HG03521 (cell line): Measurements from ENCODE around the gene CLEC9A.
"Not testable (repeated sequence)": the region's sequence is repeated elsewhere in the genome, so short reads cannot be mapped to it uniquely, and the experiment has no call there.

Experiments used
- ATAC-seq: cut with Tn5 transposase; IDR thresholded peaks from one replicate; pipeline ENCODE4 v1.9.1; 2021; ENCODE audit warnings: mild to moderate bottlenecking, moderate library complexity; ENCODE audit not compliant: unreplicated experiment

Gene CLEC9A

DNA sequence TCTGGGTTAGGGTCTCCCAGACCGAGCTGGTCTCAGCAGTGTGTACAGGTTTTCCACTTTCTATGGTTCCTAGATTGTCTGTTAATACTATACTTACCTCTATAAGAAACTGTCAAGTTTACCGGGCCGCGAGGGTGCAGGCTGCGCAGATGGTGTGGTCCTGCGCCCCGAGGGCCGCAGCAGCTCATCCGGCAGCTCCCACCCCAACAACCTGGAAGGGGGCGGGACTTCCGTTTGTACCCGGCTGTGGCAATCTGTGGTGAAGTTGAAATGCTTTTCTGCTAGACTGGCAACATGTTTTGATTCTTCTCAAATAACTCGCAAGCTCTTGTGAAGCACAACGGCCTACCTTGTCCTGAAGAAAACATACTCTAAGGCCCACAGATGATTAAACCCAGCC is at the start of gene CLEC9A:
CLEC9A (plus strand) TSS at position 237 of the 400 bp plus-strand sequence. CDS start 22,006 bp downstream, outside the sequence.
- ATAC-seq, result no peak

DNA sequence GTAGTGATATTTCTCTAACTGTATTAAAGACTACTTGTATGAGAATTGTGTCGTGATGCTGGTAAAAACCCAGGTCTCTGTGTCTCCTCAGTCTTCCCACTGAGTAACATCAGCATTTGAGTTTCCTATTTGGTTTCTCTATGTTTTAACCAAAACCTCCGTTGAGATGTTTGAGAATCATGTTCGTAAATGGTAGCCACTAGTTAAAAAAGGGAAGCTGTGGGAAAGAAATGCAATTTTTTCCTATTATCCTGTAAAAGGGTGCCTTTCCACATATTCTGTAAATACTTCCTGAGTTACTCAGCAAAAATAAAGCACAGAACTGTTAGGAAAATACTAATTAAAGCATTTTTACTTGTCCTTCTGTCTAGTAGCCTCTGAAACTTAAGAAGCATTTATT is 38.6 kb upstream of the CLEC9A start:
- no peak for ATAC-seq

DNA sequence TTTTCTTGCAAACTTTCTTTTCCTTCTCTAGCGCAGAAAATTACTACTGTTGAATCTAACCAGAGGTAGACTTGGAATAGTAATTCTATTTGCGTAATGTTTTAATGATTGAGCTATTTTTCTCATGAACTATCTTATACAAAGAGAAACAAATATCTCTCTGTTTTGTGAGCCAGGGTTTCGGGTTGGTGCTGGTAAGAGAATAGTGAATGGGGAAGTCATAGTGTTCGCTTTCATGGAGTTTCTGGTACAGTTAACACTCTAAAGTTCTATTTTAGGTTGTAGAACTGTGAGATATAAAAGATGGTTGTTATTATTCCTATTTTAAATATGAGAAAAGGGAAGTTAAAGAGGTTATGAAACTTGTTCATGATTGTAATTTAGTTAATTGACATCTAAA is 38.2 kb upstream of the CLEC9A start:
- no peak for ATAC-seq

DNA sequence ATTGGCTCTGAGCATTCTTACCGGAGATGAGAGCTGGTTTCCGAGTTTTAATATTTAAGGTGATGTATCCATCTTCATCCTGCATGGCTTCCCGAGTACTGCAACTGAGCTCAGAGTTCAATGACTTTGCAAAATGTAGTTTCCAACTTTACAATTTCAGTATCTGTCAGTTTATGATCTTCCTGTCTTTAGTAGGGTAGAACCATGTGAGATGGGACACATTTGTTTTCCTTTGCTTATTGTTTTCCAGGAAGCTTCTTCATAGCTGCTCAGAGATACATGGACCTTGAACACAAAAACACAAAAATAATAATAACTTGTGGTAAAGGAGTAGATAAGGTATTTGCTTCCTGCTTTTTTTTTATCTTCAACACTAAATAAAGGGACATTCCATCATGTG is 31.5 kb upstream of the CLEC9A start, which contains the start of gene CLEC1B:
CLEC1B (minus strand) TSS at position 106 of the 400 bp plus-strand sequence; CDS start at position 85, 21 bp downstream.
- ATAC-seq, result no peak

DNA sequence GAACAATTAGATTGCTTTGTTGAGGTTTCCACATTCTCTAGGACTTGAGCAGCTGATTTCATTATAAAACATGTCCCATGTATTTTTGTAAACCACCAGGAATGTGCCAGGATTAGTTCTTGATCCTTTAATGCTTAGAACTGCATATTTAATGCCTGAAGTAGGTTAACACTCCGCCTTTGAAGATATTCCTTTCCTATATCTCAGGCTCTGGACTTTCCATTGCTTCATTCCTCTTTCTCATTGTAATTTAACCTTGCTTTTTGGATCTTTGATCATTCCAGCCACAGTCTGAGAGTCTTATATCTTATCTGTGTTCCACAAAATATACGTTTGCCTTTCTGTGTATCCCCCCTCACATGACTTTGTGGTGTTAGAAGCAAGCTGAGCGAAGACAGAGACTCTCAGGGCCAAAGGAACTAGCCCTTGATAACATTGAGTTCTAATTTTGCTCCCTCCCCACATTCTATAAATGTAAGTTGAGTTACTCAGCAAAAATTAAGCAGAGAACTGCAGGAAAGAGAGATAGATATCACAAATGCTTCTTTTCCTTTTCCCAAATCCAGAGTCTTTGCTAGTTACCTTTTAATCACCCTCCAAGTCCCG is 29.2 kb upstream of the CLEC9A start:
- ATAC-seq, result no peak

DNA sequence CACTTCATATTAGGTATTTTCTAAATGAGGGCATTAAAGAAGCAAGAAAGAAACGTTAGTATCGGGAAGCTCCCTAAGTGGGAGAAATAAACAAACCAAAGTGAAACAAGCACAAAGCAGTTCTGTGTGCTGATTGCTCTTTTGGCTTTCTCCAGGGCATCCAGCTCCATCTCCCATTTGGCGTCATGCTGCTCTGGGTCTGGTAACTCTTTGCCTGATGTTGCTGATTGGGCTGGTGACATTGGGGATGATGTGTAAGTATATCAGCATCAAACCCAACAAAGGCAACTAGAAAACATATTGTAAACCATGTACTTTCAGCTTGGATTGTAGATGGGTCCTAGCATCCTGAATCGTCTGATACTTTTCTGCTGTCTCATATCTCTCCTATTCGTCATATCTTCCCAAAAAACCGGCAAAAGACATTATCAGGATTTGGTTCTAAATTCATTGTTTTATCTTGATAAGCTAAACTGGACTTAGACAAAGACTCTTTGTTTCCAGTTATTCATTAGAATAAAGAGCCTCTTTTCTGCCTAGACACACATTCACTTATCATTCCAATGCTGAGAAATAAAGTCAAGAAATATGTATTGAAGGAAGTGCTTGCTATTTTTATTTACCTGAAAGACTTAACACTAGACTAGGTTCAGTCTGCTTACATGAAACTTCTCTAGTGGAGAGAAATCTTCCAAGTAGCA is 17.7 kb upstream of the CLEC9A start:
- ATAC-seq, result no peak

DNA sequence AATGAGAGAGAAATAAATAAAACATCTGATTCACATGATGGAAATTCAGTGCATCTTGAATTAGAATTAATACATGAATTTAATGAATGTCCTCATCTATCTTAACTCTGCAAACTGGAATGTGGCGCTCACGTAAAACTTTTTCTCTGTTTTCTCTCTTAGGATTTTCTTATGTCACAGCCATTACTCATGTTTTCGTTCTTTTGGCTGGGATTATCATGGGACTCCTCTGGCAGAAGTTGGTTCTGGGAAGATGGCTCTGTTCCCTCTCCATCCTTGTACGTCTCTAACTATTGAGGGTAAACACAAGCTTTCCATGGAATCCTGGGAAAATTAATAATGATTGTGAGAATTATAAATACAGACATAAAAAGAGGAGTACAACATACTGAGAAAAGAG is 15.0 kb upstream of the CLEC9A start:
- ATAC-seq, result no peak

DNA sequence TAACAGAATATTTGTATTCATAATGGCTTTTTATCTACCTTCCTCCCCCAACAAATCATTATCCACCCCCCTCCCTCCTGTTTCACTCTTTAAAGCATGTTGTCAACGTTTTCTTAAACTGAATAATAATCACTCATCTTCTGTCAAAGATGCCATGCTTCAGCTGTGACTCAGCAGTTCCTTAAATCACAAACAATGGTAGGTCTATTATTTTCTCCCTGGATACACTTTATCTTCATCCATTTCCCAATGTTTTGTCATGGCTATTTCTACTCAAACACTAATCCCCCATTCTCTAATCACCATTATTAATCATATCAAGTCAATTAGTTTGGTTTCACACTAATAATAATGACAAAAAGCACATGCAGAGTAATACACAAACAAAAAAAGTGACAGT is 13.6 kb upstream of the CLEC9A start:
- ATAC-seq, result no peak

DNA sequence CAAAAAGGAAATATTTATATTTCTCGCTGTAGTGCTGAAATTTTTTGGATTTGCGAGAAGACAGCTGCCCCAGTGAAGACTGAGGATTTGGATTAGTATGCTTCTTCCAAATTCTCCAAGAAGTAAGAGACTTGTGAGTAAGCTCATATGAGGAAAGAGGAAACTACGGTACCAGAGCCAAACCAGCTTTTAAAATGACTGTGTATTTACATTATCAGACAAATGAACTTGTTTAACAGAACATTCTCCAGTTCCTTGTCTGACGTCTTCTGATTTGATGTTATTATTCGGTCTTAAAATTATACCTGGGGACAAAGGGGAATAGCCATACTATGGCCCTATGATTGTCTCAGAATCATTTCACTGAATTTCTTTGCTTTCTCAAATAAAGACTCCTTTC is 12.1 kb upstream of the CLEC9A start:
- ATAC-seq, result no peak

DNA sequence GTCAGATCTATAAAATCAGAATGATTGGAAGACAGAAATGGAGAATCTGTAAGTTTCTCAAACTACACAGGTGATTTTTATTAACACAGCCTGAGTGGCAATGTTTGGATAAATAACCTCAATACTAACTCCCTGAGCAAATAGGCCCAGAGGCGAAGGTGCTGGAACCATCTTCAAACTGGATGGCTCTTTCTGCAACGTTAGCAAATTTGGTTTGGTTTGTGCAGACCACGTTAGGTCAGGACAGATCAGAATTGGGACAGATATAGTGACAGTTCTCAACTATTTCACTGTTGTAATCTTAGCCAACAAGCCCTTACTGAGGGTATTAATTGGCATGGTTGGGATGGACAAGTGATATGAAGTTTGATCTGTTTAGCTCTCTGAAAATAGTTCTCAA is 9.1 kb upstream of the CLEC9A start:
- ATAC-seq, result no peak

DNA sequence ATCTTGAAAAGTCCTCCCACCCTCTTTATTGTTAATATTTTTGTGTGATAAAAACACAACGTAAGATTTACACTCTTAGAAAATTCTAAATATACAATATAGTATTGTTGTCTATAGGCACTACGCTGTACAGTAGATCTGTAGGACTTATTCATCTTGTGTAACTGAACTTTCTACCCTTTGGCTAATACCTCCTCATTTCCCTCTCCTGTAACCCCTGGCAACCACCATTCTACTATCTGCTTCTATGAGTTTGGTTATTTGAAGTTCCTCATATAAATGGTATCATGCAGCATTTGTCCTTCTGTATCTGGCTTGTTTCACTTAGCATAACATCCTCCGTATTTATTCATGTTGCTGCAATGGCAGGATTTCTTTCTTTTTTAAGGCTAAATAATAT is 5.2 kb upstream of the CLEC9A start:
- no peak for ATAC-seq

DNA sequence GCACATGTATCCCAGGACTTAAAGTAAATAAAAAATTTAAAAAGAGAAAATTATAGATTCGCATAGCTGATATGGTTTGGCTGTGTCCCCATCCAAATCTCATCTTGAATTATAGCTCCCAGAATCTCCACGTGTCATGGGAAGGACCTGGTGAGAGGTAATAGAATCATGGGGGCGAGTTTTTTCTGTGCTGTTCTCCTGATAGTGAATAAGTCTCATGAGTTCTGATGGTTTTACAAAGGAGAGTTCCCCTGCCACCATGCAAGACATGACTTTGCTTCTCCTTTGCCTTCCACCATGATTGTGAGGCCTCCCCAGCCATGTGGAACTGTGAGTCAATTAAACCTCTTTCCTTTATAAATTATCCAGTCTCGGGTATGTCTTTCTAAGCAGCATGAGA is 3.8 kb upstream of the CLEC9A start:
- not testable (repeated sequence) for ATAC-seq

DNA sequence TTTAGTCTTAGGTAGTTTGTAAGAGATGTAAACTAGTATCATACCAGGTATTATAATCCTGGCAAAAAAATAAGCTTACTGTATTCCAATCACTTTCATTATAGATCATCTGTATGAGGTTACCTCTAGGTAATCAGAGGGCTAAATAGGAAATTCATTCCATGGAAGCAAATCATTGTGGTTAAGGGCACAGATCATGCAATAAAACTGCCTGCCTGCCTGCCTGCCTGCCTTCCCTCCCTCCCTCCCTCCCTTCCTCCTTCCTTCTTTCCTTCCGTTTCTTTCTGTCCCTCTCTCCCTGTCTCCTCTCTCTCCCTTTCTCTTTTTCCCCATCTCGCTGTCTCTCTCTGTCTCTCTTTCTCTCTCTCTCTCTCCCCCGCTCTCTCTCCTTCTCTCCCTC is 3.2 kb upstream of the CLEC9A start:
- no peak for ATAC-seq

DNA sequence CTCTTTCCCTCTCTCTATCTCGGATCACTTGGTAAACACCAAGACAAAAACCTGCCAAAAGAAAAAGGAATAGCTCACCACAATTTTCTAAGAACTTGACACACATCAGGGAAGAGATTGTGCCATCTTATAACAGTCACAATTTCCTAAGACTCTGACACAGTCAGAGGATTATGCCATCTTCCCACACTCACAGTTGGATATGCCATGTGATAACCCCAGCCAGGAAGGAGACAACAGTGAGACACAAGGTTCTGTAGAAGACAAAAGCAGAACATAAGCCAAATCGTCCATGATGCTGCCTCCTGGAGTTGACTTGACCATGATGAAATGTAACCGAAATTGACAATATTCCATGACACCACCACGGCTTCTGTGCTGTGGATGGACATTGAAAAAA is 2.8 kb upstream of the CLEC9A start:
- no peak for ATAC-seq

DNA sequence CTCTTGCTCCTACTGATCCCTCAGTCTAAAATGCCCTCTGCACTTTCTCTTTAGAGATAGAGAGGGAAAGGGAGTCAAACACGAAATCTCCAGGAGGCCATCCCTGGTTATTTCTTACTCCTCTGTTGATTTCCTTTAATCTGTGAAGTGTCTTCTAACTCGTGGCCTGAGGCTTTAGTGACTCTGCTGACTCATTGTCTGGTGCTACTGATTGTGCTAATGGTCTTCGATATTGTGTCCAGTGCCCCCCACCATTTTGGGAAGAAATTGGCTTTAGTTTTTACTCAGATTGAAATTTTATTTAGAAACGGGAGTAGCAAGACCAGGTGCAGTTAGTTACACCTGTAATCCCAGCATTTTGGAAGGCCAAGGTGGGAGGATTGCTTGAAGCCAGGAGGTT is 839 bp downstream of the CLEC9A start:
- no peak for ATAC-seq

DNA sequence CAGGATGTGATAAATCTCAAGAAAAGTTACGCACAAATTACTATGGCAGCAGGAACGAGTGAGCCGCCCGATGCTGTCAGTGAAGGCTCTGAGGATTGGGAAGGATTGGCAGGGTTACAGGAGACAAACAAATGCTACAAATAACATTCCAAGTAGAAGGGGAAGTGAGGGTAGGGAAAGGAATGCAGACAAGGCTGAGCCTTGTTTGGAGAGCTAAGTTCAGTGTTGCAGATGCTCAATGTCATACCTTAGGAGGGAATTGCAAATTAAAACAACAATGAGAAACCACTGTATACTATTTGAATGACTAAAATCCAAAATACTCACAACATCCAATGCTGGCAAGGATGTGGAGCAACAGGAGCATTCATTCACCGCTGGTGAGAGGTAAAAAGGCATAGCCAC is 1.3 kb downstream of the CLEC9A start:
- ATAC-seq, result no peak

DNA sequence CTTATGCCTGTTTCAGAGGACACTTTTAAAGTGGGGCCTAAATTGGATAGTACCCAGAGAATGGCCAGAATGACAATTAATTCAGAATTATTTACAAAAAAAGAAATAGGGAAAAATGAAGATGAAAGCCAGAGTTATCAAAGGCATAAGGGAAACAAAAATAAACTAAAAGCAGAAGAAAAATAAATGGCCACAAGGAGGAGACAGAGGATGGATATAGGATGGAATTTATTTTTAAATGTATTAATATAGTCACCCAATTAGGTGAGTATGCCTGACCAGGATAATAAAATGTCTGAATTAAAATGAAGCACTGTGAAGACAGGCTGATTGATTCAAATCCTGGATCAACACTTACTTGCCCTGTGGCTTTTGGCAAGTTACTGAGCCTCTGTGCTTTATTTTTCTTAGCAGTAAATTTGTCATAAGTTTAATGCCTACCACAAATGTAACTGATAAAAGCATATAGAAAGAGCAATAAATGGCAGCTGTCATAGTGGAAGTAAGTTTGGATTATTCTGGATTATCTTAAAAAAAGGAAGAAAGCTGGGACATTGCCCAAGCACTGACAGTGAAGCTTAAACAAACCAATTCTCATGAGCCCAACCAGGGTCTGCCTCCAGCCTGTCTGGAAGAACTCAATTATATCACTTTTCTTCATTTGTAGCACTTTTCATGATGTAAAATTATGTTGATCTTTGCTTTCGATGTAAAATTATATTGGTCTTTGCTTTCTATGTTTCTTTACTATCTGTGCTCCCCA is 3.5 kb downstream of the CLEC9A start:
- ATAC-seq, result no peak

DNA sequence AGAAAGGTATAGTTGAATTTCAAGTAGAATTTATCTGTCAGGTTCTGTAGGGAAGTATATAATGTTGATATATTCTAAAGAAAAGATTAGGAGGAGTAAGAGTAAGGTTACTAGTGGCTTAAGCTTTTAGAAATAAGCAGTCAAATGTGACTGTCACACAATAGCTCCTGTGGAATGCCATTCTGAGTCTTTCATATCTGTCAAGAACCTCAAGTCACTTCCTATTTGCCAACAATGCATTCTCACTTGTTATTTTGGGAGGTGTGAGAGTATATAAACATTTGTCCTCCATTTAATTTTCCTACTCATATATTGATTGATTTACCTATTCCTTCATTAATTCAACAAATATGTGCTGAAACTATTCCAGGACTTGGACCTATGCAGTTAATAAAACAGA is 11.7 kb downstream of the CLEC9A start:
- ATAC-seq, result no peak

DNA sequence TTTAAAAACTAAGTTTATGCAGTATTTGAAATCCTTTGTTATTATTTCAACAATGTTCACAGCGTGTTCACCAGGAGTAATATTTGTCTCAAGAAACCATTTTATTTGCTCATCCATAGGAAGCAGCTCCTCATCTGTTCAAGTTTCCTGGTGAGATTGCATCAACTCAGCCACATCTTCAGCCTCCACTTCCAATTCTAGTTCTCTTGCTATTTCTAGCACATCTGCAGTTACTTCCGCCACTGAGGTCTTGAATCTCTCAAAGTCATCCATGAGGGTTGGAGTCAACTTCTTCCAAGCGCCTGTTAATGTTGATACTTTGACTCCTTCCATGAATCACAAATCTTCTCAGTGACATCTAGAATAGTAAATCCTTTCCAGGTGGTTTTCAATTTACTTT is 18.0 kb downstream of the CLEC9A start:
- no peak for ATAC-seq

DNA sequence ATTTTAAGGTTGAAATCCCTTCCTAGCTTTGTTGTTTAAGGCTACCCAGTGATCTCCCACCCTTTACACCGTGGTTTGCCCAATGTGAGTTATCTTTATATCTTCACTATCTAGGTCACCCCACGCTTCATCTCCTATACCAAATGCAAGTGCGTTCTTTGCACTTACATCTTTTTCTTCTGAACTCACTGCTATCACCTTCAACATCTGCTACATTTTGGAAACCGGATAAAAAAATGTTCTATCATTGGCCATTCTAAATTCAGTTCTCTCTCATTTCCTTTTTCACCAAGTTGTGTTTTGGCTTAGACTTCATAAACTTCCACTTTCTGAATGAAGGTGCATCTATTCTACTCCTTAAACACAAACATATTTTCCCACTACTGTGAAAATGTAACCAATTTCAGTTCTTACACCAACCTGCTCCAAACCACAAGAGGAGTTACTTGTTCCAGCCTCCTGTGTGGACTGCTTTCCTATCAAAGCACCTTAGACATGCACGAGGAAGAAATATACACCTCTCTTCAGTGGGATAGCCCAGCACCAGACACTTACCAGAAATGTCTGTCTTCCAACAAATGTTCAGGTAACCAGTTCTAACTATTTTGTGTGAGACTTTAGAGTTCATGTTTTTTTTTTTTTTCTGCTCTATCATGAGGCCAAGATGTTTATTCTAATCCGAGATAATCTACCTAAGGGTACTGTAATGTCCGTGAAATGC is 21.9 kb downstream of the CLEC9A start:
- ATAC-seq, result no peak

DNA sequence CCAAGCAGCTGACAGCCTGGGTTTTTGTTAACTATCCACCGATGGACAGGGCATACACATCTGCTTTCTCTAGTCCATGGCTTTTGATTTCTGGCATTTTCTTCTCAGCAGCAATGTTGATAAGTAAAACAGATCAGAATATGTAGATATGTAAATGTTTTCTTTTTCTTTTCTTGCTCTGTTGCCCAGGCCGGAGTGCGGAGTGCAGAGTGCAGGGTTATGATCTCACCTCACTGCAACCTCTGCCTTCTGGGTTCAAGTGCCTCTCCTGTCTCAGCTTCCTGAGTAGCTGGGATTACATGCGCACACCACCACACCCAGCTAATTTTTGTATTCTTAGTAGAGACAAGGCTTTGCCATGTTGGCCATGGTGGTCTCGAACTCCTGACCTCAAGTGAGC is 27.9 kb downstream of the CLEC9A start:
- no peak for ATAC-seq
